GM19193 (cell line): ENCODE data around the gene PPIL6.
A peak's percentile ranks its signal among the peaks of the same experiment; 100 is the strongest.

Experiments used
- POLR2A ChIP-seq: IDR thresholded peaks from 4 replicates; pipeline ENCODE4 v1.6.1; 2011; ENCODE audit not compliant: insufficient read depth, insufficient read length; ENCODE audit errors: extremely low read depth

Gene PPIL6

GRCh38 chr6:109393157-109393885, 47.1 kb downstream of the PPIL6 start:
- TF ChIP-seq POLR2A: no peak

DNA sequence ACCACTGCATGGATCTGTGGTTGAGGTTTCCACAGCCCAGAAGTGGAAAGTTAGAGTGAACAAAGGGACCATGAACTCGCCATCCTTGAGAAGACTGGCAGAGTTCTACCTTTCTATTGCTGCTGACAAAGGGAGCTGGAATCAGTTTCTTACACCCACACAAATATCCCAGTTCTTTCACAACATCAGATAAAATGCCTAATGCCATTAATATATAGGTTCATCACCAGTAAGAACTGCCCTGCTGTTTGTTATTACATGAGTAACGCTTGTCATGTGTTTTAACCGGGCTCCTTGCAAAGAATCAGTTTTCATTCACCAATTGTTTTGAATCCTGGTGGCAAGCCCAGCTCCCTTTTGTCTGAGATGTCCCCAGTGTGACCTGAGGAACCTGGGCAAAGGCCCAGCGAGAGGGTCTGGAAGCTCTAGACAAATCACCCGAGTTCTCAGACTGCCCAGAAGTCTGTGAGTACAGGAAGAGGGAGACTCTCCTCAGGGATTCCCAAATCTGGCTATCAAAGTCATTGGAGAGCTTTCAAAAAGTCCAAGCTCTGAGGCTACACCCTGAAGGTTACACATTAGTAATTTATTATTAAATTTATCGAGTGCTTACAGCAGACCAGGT, 50.7 kb downstream of the PPIL6 start:
- TF ChIP-seq POLR2A: no peak

DNA sequence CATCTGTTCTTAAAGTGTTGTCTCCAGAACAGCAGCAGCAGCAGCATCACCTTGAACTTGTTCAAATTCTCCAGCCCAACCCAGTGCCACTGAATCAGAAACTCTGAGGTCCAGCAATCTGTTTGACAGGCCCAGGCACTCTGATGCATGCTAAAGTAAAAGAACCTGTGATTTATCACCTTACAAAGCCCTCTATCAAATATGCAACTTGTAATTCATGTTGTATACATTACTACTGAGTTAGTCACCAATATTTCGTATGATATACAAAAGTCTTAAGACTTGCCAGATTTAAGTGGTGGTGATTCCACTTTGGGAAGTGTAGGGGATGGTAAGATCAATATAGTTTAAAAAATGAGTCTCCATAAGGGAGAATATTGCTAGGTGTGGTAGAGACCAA, 52.2 kb downstream of the PPIL6 start:
- TF ChIP-seq POLR2A: no peak

DNA sequence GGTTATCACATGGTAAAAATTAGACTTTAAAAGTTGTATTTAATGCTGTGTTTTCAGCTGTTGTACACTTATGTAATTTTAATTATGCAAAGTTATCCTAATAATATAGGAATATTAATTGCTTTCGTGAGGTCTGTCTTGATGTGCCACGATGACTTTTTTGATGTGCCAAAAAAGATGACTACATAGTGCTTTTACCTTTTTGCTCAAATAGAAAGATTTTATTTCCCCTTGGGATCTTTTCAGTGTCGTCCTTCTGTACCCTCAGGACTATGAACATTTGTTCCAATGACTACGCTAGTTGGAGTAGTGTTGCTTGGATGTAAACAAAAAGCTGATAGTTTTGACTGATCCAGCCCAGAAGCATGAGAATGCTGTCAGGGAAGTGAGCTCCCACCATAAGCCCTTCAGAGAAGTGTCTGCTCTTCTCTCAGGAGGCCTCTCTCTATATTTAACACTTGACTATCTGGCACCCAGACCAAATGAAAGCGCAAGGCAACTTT, 56.9 kb downstream of the PPIL6 start:
- TF ChIP-seq POLR2A: no peak

GRCh38 chr6:109382576-109383437, 57.6 kb downstream of the PPIL6 start:
- no peak for TF ChIP-seq POLR2A

GRCh38 chr6:109381747-109382575, 58.5 kb downstream of the PPIL6 start, which contains the start of gene CD164:
Gene CD164 (minus strand): TSS chr6:109382467. CDS start chr6:109382378, 89 bp downstream.
- TF ChIP-seq POLR2A: peak; percentile 97

GRCh38 chr6:109381061-109381746, 59.2 kb downstream of the PPIL6 start:
- TF ChIP-seq POLR2A: no peak

- no peak for TF ChIP-seq POLR2A
These were observed 60.7 kb downstream of the PPIL6 start for GRCh38 chr6:109379711-109380110.

DNA sequence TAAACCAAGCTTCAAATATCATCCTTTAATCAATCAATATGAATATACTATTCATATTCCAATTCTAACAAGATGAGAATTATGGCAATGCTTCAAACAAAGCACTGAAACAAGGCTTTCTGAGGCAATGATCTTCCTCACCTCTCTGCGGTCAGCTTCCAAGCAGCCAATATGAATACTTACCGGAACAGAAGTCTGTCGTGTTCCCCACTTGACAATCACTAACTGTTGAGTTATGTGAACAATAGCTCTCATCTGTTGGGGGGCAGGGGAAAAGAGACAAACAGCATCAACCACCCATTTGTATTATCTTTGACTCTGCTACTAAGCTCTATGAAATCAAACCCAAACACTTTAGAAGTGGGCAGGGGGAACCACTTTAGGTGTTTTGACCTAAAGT, 62.7 kb downstream of the PPIL6 start:
- TF ChIP-seq POLR2A: no peak

GRCh38 chr6:109374326-109374892, 66.0 kb downstream of the PPIL6 start:
- no peak for TF ChIP-seq POLR2A

- no peak for TF ChIP-seq POLR2A
These were observed 66.7 kb downstream of the PPIL6 start for GRCh38 chr6:109373762-109374161.

DNA sequence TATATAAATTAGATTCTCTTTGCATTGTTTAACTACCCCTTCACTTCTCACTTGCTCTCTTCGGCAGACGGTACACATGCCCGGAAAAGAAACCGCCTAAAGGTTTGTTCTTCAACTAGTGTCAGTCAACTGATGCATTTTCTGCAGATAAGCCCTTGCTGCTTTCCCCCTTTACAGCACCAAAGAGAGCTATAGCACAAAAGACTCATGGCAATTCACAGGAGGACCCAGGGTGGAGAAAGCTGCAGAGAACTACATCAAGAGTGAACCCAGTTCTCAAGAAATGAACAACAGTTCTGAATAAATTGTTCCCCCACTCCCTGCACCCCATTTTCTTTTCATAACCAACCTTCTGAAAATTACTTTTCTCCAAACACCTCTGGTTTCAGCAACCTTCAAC, 67.1 kb downstream of the PPIL6 start:
- no peak for TF ChIP-seq POLR2A

GRCh38 chr6:109372130-109372529, 68.3 kb downstream of the PPIL6 start:
- no peak for TF ChIP-seq POLR2A
